Measurements from ENCODE around the gene PANX2. TPM values are rescaled to one million over a fixed set of nuclear protein-coding genes. Genes with fewer than 3 reads are reported as not detected.

The PANX2 gene
- total and polyA plus RNA-seq, 9 of the 15 experiments (the other 6 are each of a cell fraction or from before 2014, with no cell fraction given), result 0.01 to 3.9 (median 0.67) TPM; not detected in 1

DNA sequence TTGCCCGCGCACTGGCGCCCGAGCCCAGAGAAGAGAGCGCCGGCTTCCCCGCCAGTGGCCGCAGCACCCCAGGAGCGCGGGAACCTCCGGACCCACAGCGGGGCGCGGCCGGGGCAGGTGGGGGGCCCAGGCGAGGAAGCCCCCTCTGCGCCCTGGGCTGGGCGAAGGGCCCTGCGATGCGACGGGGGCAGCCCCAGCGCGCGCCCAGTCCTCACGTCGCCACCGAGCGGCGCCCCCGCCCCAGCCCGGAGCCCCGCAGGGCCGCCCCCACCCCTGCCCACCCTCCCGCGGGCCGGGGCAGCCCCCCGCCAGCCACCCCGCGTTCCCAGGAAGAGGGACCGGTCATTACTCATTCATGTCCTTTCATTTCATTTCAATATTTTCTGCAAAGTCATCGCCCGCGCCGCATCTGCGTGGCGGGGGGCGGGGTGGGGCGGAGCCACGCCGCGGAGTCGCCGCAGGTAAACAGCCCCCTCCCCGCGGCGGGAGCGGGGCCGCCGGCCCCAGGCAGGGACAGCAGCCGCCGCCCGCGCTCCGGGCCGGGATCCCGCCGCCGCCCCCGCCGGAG is 673 bp upstream of the PANX2 start:
- H3K4me1 ChIP-seq (replicated peaks in 1 of 2; ENCODE audit: control insufficient read depth in 2 of 2, insufficient read depth in 2 of 2, low read length in 2 of 2), result peaks cover 10 to 47% of the 10 kb centered on the region in 2 experiments; a peak in 4 of 5 replicates
- H3K79me2 ChIP-seq (ENCODE audit: control insufficient read depth, insufficient read depth, low read length), result no peaks in the 10 kb centered on the region
- FAIRE-seq (no peak), ATAC-seq (peak; percentile 80), DNase-seq (ENCODE audit: extremely low read depth in 1 of 4, low spot score in 3 of 4) (peak; percentile 75 to 84 (median 79))
- H3K4me3 ChIP-seq, result peak overlapping the region; percentile 34
- no peak overlapping the region for H2AFZ ChIP-seq (ENCODE audit: low read depth, low read length)
- POLR2A ChIA-PET, result interaction anchor here (0.5 kb wide), 1 partner anchor 20 kb away, joined by 3 read pairs; no protein-coding TSS in a partner anchor
- no peaks in the 10 kb centered on the region for H3K27me3 ChIP-seq (ENCODE audit: control insufficient read depth in 2 of 2, insufficient read depth in 2 of 2, low read length in 2 of 2)
- intact Hi-C loops (cut with micrococcal nuclease), result no loop called here
- H3K9me3 ChIP-seq (replicated peaks; ENCODE audit: control insufficient read depth, insufficient read depth, low read depth, low read length), result no peaks in the 10 kb centered on the region
- H3K27ac ChIP-seq (ENCODE audit: extremely low read depth, low read depth, low read length), result peak overlapping the region; percentile 65; the same call in 2 of the 3 replicates
- no TSS peak for BruUV-seq (replicated peaks)
- CTCF ChIA-PET (ENCODE audit: low intra/inter-chr PET ratio), result interaction anchor here (0.6 kb wide), 1 partner anchor 41 kb away, joined by 3 read pairs; no protein-coding TSS in a partner anchor
- in situ Hi-C loops (cut with MboI), result no loop called here
- WGBS (ENCODE audit: insufficient coverage, low coverage, missing lambda C conversion rate), result 3% methylated on average over 11 of the region's 70 CpGs
- H3K9me1 ChIP-seq (ENCODE audit: control insufficient read depth, insufficient read depth, low read length), result no peaks in the 10 kb centered on the region
- no peaks in the 10 kb centered on the region for H3K36me3 ChIP-seq (ENCODE audit: control insufficient read depth, insufficient read depth, low read length)
- no peaks in the 10 kb centered on the region for H4K20me1 ChIP-seq (replicated peaks; ENCODE audit: control insufficient read depth, insufficient read depth, low read length)
- H3K4me2 ChIP-seq (ENCODE audit: insufficient read depth, low read length), result no peak overlapping the region; the same call in 1 of the 2 replicates
- H3K9ac ChIP-seq (ENCODE audit: insufficient read depth in 1 of 2, low read depth in 2 of 2, low read length in 2 of 2), result peak overlapping the region; percentile 46 to 87; a peak in 3 of 4 replicates
- no peak for TF ChIP-seq RAD21 (CRISPR knock-in tag; conservative IDR thresholded peaks at IDR 0.05 in 1 of 2, IDR thresholded peaks at IDR 0.05 in 1 of 2)
- peak; percentile 47 to 67; a peak in 2 of 4 replicates for TF ChIP-seq MAZ (CRISPR knock-in tag; conservative IDR thresholded peaks at IDR 0.05 in 1 of 2, IDR thresholded peaks at IDR 0.05 in 1 of 2)
- TF ChIP-seq, protein P1, sequence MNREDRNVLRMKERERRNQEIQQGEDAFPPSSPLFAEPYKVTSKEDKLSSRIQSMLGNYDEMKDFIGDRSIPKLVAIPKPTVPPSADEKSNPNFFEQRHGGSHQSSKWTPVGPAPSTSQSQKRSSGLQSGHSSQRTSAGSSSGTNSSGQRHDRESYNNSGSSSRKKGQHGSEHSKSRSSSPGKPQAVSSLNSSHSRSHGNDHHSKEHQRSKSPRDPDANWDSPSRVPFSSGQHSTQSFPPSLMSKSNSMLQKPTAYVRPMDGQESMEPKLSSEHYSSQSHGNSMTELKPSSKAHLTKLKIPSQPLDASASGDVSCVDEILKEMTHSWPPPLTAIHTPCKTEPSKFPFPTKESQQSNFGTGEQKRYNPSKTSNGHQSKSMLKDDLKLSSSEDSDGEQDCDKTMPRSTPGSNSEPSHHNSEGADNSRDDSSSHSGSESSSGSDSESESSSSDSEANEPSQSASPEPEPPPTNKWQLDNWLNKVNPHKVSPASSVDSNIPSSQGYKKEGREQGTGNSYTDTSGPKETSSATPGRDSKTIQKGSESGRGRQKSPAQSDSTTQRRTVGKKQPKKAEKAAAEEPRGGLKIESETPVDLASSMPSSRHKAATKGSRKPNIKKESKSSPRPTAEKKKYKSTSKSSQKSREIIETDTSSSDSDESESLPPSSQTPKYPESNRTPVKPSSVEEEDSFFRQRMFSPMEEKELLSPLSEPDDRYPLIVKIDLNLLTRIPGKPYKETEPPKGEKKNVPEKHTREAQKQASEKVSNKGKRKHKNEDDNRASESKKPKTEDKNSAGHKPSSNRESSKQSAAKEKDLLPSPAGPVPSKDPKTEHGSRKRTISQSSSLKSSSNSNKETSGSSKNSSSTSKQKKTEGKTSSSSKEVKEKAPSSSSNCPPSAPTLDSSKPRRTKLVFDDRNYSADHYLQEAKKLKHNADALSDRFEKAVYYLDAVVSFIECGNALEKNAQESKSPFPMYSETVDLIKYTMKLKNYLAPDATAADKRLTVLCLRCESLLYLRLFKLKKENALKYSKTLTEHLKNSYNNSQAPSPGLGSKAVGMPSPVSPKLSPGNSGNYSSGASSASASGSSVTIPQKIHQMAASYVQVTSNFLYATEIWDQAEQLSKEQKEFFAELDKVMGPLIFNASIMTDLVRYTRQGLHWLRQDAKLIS (CRISPR knock-in tag; IDR thresholded peaks at IDR 0.05), result no peak
- TF ChIP-seq CBX2 (IDR thresholded peaks at IDR 0.05; ENCODE audit: insufficient read depth, low read length, poor library complexity, severe bottlenecking), result no peak
- no peak for TF ChIP-seq TRIM28 (IDR thresholded peaks at IDR 0.05)
- no peak for TF ChIP-seq ZNF79 (CRISPR knock-in tag; IDR thresholded peaks at IDR 0.05; ENCODE audit: low read depth)
- peak; percentile 44 for TF ChIP-seq TAF1 (IDR thresholded peaks at IDR 0.05; ENCODE audit: control insufficient read depth, extremely low read depth, insufficient read depth, low read length, severe bottlenecking)
- TF ChIP-seq JUNB (CRISPR knock-in tag; conservative IDR thresholded peaks at IDR 0.05), result no peak
- TF ChIP-seq ZNF24 (IDR thresholded peaks at IDR 0.05), result no peak
- TF ChIP-seq, protein P2, sequence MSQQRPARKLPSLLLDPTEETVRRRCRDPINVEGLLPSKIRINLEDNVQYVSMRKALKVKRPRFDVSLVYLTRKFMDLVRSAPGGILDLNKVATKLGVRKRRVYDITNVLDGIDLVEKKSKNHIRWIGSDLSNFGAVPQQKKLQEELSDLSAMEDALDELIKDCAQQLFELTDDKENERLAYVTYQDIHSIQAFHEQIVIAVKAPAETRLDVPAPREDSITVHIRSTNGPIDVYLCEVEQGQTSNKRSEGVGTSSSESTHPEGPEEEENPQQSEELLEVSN (IDR thresholded peaks at IDR 0.05; ENCODE audit: borderline replicate concordance in 1 of 2, extremely low read depth in 1 of 2, insufficient read depth in 1 of 2, insufficient read length in 1 of 2, low read depth in 1 of 2, low read length in 1 of 2, poor library complexity in 1 of 2, severe bottlenecking in 1 of 2), result peak in 1 of 2 experiments; percentile 76
- TF ChIP-seq RBFOX2 (IDR thresholded peaks at IDR 0.05; ENCODE audit: low read depth, low read length), result peak; percentile 61
- no peak for TF ChIP-seq GABPB2 (CRISPR knock-in tag; conservative IDR thresholded peaks at IDR 0.05)
- no peak for TF ChIP-seq HMG20A (CRISPR knock-in tag; conservative IDR thresholded peaks at IDR 0.05)
- TF ChIP-seq KDM1A (IDR thresholded peaks at IDR 0.05), result no peak
- TF ChIP-seq, protein P3, sequence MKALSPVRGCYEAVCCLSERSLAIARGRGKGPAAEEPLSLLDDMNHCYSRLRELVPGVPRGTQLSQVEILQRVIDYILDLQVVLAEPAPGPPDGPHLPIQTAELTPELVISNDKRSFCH (CRISPR knock-in tag; IDR thresholded peaks at IDR 0.05), result no peak
- TF ChIP-seq, protein P3 (tag; IDR thresholded peaks at IDR 0.05), result no peak
